Testis (tissue), 3 donors: ENCODE data around the gene RNASEH2A. TPM values are rescaled to one million over a fixed set of nuclear protein-coding genes. Genes with fewer than 3 reads are reported as not detected.

Experiments
- DNase-seq: peaks from one replicate; pipeline ENCODE4 v3.0.0-alpha.2; 2019
- H3K27ac ChIP-seq, 2 donors: fragments of 200-600 bp; sonication (generic); one replicate each; pipeline ENCODE4 v1.5.1; 2019
- H3K27me3 ChIP-seq: fragments of 200-600 bp; sonication (generic); one replicate; pipeline ENCODE4 v1.5.1; 2019
- H3K36me3 ChIP-seq: fragments of 200-600 bp; sonication (generic); one replicate; pipeline ENCODE4 v1.5.1; 2017; ENCODE audit warnings: low read depth; ENCODE audit errors: missing control alignments
- H3K4me1 ChIP-seq: fragments of 200-600 bp; sonication (generic); one replicate; pipeline ENCODE4 v1.5.1; 2019
- H3K4me3 ChIP-seq, 2 donors: fragments of 200-600 bp; sonication (generic); one replicate each; pipeline ENCODE4 v1.5.1; 2017 to 2019
- H3K9me3 ChIP-seq: fragments of 200-600 bp; sonication (generic); one replicate; pipeline ENCODE4 v1.5.1; 2017
- CTCF ChIP-seq, 3 experiments: fragments of 450-650 bp in 2 of 3; fragments of 200-600 bp in 1 of 3; sonication (generic) in 1 of 3; IDR thresholded peaks; one replicate each; pipeline ENCODE4 v1.5.1; 2016 to 2019; ENCODE audit warnings: antibody characterized with exemption in 3 of 3, mild to moderate bottlenecking in 2 of 3, moderate library complexity in 1 of 3
- POLR2A ChIP-seq: fragments of 450-650 bp; IDR thresholded peaks from one replicate; pipeline ENCODE4 v1.6.1; 2017; ENCODE audit warnings: antibody characterized with exemption, mild to moderate bottlenecking, moderate library complexity
- WGBS, 2 donors: methylation state at CpG; one replicate each; pipeline ENCODE4 v1.1.5; 2018; 5-methylcytosine and 5-hydroxymethylcytosine counted together
- intact Hi-C: fragments of 100-400 bp; cut with DNase I; formaldehyde crosslinking; loops from one replicate; pipeline ENCODE4 v1.15.1; 2023; ENCODE audit warnings: low total_unique reads
- polyA plus RNA-seq: library from polyadenylated mRNA; stranded (reverse); fragments of 350-450 nt; fragmentation: Illumina TruSeq; extraction: RNeasy Lipid Tissue Mini Kit (QIAGEN cat#74804); gene quantifications from one replicate; pipeline ENCODE4 v1.2.3, GENCODE V29; 2014; ENCODE audit warnings: low read depth, low replicate concordance; ENCODE audit not compliant: insufficient read depth
- total RNA-seq, 2 donors: library from RNA; depleted of rRNA; stranded (reverse); fragments of >200 nt; gene quantifications; one replicate each; pipeline ENCODE4 v1.2.3, GENCODE V29; 2016

The RNASEH2A gene
- total and polyA plus RNA-seq, 3 donors from 2014 or later, result 14.1 to 18.6 (median 15.7) TPM

DNA sequence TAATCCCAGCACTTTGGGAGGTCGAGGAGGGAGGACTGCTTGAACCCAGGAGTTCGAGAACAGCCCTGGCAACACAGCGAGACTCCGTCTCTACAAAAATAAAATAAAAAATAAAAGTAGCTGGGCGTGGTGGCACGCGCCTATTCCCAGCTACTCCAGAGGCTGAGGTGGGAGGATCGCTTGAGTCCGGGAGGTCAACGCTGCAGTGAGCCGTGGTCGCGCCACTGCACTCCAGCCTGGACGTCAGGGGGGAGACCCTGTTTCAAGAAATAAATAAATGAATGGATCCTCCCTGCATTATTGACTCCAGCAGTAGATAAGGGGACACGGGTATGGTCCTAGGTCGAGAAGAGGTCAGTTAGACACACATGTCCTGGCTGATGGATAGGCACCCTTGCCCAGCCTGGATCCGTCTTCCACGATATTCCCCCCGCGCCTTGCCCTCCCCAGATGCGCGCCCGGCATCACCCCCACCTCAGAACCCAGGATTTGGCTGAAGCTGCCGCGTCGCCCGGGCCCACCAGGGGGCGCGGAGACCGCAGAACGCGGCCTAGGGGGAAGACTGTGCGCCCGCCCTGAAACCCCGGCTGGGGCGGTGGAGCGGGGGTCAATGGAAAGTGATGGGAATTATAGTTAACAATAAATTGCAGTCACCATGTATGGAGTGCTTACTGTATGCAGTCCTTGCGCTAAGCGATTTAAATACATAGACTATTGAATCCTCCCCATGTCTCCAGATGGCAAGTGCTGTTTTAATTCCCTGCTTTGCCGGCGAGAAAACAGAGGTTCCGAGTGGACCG is 29.0 kb upstream of the RNASEH2A start:
- peak; percentile 82 for DNase-seq
- H3K9me3 ChIP-seq, result no peaks in the 10 kb centered on the region
- H3K4me1 ChIP-seq, result peaks cover 34% of the 10 kb centered on the region
- TF ChIP-seq CTCF (IDR thresholded peaks at IDR 0.05), result peak; percentile 92 to 95 (median 94)
- TF ChIP-seq POLR2A, result no peak
- H3K4me3 ChIP-seq, result peak overlapping the region; percentile 54 to 68
- intact Hi-C loops, result loop anchor here (10.0 kb wide), 1 partner anchor 67 kb away; no protein-coding TSS in a partner anchor
- 8% methylated on average over 41 to 43 of the region's 43 CpGs for WGBS, 2 donors
- peak overlapping the region; percentile 93 to 95 for H3K27ac ChIP-seq
- H3K36me3 ChIP-seq, result no peaks in the 10 kb centered on the region
- no peaks in the 10 kb centered on the region for H3K27me3 ChIP-seq

- Histone ChIP-seq H3K36me3 (no peaks in the 10 kb centered on the region), H3K9me3 (no peaks in the 10 kb centered on the region), H3K27me3 (no peaks in the 10 kb centered on the region), H3K27ac (peak overlapping the region; percentile 93 to 95), H3K4me3 (peak overlapping the region; percentile 54 to 68), H3K4me1 (peaks cover 40% of the 10 kb centered on the region)
- DNase-seq, result peak; percentile 73
- intact Hi-C loops, result loop anchor here (10.0 kb wide), 1 partner anchor 67 kb away; no protein-coding TSS in a partner anchor
- no peak for TF ChIP-seq CTCF (IDR thresholded peaks at IDR 0.05)
- no peak for TF ChIP-seq POLR2A
- WGBS, 2 donors, result 0 to 2% methylated on average over 20 to 42 of the region's 44 CpGs
Measured at GRCh38 chr19:12778017-12778904, 28.1 kb upstream of the RNASEH2A start.

DNA sequence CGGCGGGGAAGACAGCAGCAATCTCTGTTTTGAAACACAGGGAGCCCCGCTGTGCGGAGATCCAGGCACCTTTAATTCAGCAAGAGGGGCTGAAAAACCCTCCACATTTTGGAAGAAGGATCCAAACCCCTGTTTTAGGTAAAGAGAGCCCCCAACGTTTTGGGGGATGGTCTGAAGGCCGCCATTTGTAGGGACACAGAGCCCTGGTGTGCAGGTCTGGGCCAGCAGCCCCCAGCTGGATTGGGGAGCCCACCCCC is 27.6 kb upstream of the RNASEH2A start:
- no peak for DNase-seq
- Histone ChIP-seq H3K9me3 (no peaks in the 10 kb centered on the region), H3K4me1 (peaks cover 46% of the 10 kb centered on the region), H3K27ac (peak overlapping the region; percentile 93 to 95), H3K27me3 (no peaks in the 10 kb centered on the region), H3K36me3 (no peaks in the 10 kb centered on the region), H3K4me3 (peak overlapping the region in 1 of 2 donors; percentile 68)
- WGBS, 2 donors, result 0 to 20% methylated on average over 4 to 6 of the region's 6 CpGs
- intact Hi-C loops, result loop anchor here (10.0 kb wide), 1 partner anchor 66 kb away; no protein-coding TSS in a partner anchor
- TF ChIP-seq POLR2A, result no peak
- no peak for TF ChIP-seq CTCF (IDR thresholded peaks at IDR 0.05)

DNA sequence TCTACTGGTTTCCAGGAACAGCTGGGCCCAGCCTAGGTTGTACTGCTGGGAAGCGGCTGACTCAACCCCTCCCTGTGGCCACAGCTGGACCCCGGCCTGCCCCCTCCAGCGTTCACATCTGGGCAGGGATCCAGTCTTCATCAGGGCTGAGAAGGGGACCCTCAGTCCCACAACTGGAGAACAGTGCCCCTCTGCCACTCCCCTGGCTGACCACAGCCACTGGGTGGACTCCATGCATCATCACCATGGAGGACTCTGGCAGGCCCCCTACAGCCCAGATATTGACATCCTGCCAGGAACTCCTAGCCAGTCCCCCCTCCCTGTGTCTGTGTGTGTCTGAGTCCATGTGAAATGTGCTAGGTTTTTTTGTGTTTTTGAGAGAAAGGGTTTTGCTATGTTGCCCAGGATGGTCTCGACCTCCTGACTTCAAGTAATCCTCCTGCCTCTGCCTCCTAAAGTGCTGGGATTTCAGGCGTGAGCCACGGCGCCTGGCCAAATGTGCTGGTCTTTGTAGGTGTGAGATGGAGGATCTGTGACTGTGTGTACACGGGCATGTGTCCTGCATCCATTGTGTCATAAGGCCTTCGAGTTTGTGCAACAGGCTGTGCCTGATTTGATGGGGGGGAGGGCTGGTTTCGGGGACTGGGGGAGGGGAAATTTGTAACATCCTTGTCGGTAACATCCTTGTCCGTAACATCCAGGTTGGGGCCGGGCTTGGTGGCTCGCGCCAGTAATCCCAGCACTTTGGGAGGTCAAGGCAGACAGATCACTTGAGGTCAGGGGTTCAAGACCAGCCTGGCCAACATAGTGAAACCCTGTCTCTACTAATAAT is 27.0 kb upstream of the RNASEH2A start:
- TF ChIP-seq POLR2A (no peak), CTCF (IDR thresholded peaks at IDR 0.05) (no peak)
- Histone ChIP-seq H3K36me3 (no peaks in the 10 kb centered on the region), H3K27me3 (no peaks in the 10 kb centered on the region), H3K27ac (peak overlapping the region; percentile 93 to 95), H3K4me1 (peaks cover 51% of the 10 kb centered on the region), H3K4me3 (peak overlapping the region in 1 of 2 donors; percentile 68), H3K9me3 (no peaks in the 10 kb centered on the region)
- 21 to 35% methylated on average over 9 to 15 of the region's 15 CpGs for WGBS, 2 donors
- peak; percentile 60 for DNase-seq
- intact Hi-C loops, result loop anchor here (10.0 kb wide), 1 partner anchor 65 kb away; no protein-coding TSS in a partner anchor
